Thyroid gland (tissue), 4 donors: ENCODE data around the gene B4GALT5.

Experiments
- CTCF ChIP-seq, 6 experiments: fragments of 200-600 bp in 3 of 6; fragments of 450-650 bp in 3 of 6; sonication (generic) in 3 of 6; IDR thresholded peaks; one replicate each; pipeline ENCODE4 v1.5.1; 2016 to 2019; ENCODE audit warnings: antibody characterized with exemption in 6 of 6, mild to moderate bottlenecking in 2 of 6, inconsistent platforms in 1 of 6, moderate library complexity in 1 of 6
- POLR2A ChIP-seq, 2 donors: fragments of 450-650 bp; IDR thresholded peaks; one replicate each; pipeline ENCODE4 v1.6.1; 2017; ENCODE audit warnings: antibody characterized with exemption in 2 of 2, mild to moderate bottlenecking in 2 of 2, moderate library complexity in 1 of 2

GRCh38 chr20:49601153-49601924, 112.3 kb downstream of the B4GALT5 start:
- TF ChIP-seq CTCF (IDR thresholded peaks at IDR 0.05) (no peak), POLR2A (IDR thresholded peaks at IDR 0.05) (no peak)
